HepG2 (cell line): ENCODE measurements around the gene RBM12. TPM values are rescaled to one million over a fixed set of nuclear protein-coding genes. Genes with fewer than 3 reads are reported as not detected.
A peak's percentile ranks its signal among the peaks of the same experiment; 100 is the strongest.

Source experiments
- CREB1 ChIP-seq, 2 experiments: fragments of 450-650 bp in 1 of 2; IDR thresholded peaks; 2 replicates each; pipeline ENCODE4 v1.6.1; 2016 to 2017; ENCODE audit warnings: control low read depth in 1 of 2, mild to moderate bottlenecking in 1 of 2, missing compliant biosample characterization in 1 of 2, missing genetic modification characterization in 1 of 2
- EZH2 ChIP-seq: conservative IDR thresholded peaks from 2 replicates; pipeline ENCODE4 v1.6.1; 2012; ENCODE audit warnings: mild to moderate bottlenecking, low read depth, low read length, moderate library complexity
- GABPA ChIP-seq, 2 experiments: IDR thresholded peaks; 2 replicates each; pipeline ENCODE4 v1.6.1; 2011 to 2016; ENCODE audit warnings: low read depth in 2 of 2, low read length in 1 of 2, missing biosample characterization in 1 of 2, missing genetic modification characterization in 1 of 2
- GLI4 ChIP-seq: sonication (generic); formaldehyde crosslinking; IDR thresholded peaks from 2 replicates; pipeline ENCODE4 v1.5.1; 2020; ENCODE audit warnings: missing genetic modification reagents, mild to moderate bottlenecking, moderate library complexity, borderline replicate concordance
- JARID2 ChIP-seq: sonication (generic); formaldehyde crosslinking; IDR thresholded peaks from 2 replicates; pipeline ENCODE4 v1.8.1; 2023; ENCODE audit warnings: missing genetic modification reagents, inconsistent platforms; ENCODE audit not compliant: insufficient replicate concordance
- PCBP2 ChIP-seq: fragments of 200-400 bp; formaldehyde crosslinking; optimal IDR thresholded peaks from 2 replicates; pipeline ENCODE3; 2018; ENCODE audit warnings: low read length, low read depth; ENCODE audit not compliant: poor library complexity, severe bottlenecking
- RNF2 ChIP-seq: fragments of 450-650 bp; conservative IDR thresholded peaks from 2 replicates; pipeline ENCODE4 v1.6.1; 2016; ENCODE audit warnings: low read depth
- ZKSCAN8 ChIP-seq: IDR thresholded peaks from 2 replicates; pipeline ENCODE4 v1.6.1; 2016; ENCODE audit warnings: borderline replicate concordance, missing genetic modification reagents, missing compliant biosample characterization
- ZNF264 ChIP-seq: sonication (generic); formaldehyde crosslinking; IDR thresholded peaks from 2 replicates; pipeline ENCODE4 v1.4.0; 2020; ENCODE audit warnings: missing genetic modification reagents
- ZNF713 ChIP-seq: sonication (generic); formaldehyde crosslinking; IDR thresholded peaks from 2 replicates; pipeline ENCODE4 v1.4.0; 2020; ENCODE audit warnings: mild to moderate bottlenecking, missing genetic modification reagents
- polyA plus RNA-seq, 8 experiments: library from polyadenylated mRNA; depleted of rRNA in 3 of 8; stranded (reverse) in 7 of 8; unstranded in 1 of 8; fragments of >200 nt; fragmentation: Illumina TruSeq in 4 of 8; extraction: Trizol in 4 of 8; gene quantifications; 2 replicates each; pipeline versions ENCODE4 v1.2.1 to v1.2.3, GENCODE V29; 2011 to 2016; ENCODE audit warnings: low read depth in 4 of 8, missing spikeins in 1 of 8, mixed read lengths in 1 of 8; ENCODE audit not compliant: insufficient read depth in 1 of 8
- total RNA-seq, 5 experiments: library from RNA; depleted of rRNA; stranded (reverse); fragments of >200 nt; fragmentation: Illumina TruSeq; extraction: Trizol; gene quantifications; 2 replicates each; pipeline ENCODE4 v1.2.3, GENCODE V29; 2016; ENCODE audit warnings: low read depth in 1 of 5
- TF ChIP-seq, protein P1 (sequence below): sonication (generic); formaldehyde crosslinking; IDR thresholded peaks from 2 replicates; pipeline ENCODE4 v1.4.0; 2020; ENCODE audit warnings: missing genetic modification reagents, borderline replicate concordance
- TF ChIP-seq, protein P2 (sequence below): IDR thresholded peaks from 2 replicates; pipeline ENCODE4 v1.6.1; 2012; ENCODE audit warnings: low read depth, low read length, improper control_type of control experiment
- TF ChIP-seq, protein P3 (sequence below): sonication (generic); formaldehyde crosslinking; IDR thresholded peaks from 2 replicates; pipeline ENCODE4 v1.9.0; 2021; ENCODE audit warnings: missing genetic modification reagents, borderline replicate concordance
- TF ChIP-seq, protein P4 (sequence below): sonication (generic); formaldehyde crosslinking; IDR thresholded peaks from 2 replicates; pipeline ENCODE4 v1.4.0; 2020; ENCODE audit warnings: missing genetic modification reagents, mild to moderate bottlenecking, borderline replicate concordance

RBM12 gene
- total and polyA plus RNA-seq, 2 of the 13 experiments (the other 11 are each of a cell fraction or from before 2014, with no cell fraction given), result 97.9 to 104 TPM

DNA sequence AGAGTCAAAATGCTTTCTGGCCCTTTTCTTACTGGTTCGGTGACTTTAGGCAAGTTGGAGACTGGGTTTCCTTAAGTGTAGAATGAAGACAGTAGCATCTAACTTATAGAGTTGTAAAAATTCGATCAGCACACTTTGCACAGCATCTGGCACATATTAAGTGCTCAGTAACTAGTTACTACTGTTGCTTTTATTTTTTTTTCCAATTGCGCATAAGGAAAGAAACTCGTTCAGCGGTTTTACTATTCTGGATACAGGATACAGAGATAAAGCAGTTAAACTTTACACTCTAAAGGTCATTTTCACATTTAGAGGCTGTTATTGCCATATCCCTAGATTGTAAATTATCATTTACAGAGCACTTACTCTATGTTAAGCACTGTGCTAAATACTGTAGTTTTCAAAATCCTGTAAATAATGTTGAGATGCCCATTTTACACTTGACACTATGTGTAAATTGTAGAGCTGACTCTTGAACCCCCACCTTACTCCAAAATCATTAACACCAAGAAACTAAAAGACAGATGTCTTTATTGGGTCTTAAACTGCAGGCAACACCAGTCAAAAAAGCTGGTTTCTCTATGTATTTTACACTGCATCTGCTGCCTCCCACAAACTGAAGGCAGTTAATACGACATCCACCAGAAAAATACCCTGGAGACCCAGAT, 35.4 kb upstream of the RBM12 start (continued):
- no peak for TF ChIP-seq GABPA (IDR thresholded peaks at IDR 0.05; ENCODE audit: low read depth, low read length)
- no peak for TF ChIP-seq GABPA (CRISPR knock-in tag; IDR thresholded peaks at IDR 0.05; ENCODE audit: low read depth)
- TF ChIP-seq, protein P1, sequence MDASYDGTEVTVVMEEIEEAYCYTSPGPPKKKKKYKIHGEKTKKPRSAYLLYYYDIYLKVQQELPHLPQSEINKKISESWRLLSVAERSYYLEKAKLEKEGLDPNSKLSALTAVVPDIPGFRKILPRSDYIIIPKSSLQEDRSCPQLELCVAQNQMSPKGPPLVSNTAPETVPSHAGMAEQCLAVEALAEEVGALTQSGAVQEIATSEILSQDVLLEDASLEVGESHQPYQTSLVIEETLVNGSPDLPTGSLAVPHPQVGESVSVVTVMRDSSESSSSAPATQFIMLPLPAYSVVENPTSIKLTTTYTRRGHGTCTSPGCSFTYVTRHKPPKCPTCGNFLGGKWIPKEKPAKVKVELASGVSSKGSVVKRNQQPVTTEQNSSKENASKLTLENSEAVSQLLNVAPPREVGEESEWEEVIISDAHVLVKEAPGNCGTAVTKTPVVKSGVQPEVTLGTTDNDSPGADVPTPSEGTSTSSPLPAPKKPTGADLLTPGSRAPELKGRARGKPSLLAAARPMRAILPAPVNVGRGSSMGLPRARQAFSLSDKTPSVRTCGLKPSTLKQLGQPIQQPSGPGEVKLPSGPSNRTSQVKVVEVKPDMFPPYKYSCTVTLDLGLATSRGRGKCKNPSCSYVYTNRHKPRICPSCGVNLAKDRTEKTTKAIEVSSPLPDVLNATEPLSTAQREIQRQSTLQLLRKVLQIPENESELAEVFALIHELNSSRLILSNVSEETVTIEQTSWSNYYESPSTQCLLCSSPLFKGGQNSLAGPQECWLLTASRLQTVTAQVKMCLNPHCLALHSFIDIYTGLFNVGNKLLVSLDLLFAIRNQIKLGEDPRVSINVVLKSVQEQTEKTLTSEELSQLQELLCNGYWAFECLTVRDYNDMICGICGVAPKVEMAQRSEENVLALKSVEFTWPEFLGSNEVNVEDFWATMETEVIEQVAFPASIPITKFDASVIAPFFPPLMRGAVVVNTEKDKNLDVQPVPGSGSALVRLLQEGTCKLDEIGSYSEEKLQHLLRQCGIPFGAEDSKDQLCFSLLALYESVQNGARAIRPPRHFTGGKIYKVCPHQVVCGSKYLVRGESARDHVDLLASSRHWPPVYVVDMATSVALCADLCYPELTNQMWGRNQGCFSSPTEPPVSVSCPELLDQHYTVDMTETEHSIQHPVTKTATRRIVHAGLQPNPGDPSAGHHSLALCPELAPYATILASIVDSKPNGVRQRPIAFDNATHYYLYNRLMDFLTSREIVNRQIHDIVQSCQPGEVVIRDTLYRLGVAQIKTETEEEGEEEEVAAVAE, result no peak
- TF ChIP-seq, protein P2, sequence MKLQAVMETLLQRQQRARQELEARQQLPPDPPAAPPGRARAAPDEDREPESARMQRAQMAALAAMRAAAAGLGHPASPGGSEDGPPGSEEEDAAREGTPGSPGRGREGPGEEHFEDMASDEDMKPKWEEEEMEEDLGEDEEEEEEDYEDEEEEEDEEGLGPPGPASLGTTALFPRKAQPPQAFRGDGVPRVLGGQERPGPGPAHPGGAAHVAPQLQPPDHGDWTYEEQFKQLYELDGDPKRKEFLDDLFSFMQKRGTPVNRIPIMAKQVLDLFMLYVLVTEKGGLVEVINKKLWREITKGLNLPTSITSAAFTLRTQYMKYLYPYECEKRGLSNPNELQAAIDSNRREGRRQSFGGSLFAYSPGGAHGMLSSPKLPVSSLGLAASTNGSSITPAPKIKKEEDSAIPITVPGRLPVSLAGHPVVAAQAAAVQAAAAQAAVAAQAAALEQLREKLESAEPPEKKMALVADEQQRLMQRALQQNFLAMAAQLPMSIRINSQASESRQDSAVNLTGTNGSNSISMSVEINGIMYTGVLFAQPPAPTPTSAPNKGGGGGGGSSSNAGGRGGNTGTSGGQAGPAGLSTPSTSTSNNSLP, result no peak
- TF ChIP-seq ZNF713, result no peak
- TF ChIP-seq EZH2, result no peak
- no peak for TF ChIP-seq ZNF264 (CRISPR knock-in tag)
- TF ChIP-seq, protein P3, sequence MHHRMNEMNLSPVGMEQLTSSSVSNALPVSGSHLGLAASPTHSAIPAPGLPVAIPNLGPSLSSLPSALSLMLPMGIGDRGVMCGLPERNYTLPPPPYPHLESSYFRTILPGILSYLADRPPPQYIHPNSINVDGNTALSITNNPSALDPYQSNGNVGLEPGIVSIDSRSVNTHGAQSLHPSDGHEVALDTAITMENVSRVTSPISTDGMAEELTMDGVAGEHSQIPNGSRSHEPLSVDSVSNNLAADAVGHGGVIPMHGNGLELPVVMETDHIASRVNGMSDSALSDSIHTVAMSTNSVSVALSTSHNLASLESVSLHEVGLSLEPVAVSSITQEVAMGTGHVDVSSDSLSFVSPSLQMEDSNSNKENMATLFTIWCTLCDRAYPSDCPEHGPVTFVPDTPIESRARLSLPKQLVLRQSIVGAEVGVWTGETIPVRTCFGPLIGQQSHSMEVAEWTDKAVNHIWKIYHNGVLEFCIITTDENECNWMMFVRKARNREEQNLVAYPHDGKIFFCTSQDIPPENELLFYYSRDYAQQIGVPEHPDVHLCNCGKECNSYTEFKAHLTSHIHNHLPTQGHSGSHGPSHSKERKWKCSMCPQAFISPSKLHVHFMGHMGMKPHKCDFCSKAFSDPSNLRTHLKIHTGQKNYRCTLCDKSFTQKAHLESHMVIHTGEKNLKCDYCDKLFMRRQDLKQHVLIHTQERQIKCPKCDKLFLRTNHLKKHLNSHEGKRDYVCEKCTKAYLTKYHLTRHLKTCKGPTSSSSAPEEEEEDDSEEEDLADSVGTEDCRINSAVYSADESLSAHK (CRISPR knock-in tag), result no peak
- TF ChIP-seq PCBP2, result no peak
- no peak for TF ChIP-seq CREB1 (IDR thresholded peaks at IDR 0.05)
- 0 out of 2 replicates have a peak, but pooled peaks have one; percentile 13 for TF ChIP-seq CREB1 (CRISPR knock-in tag; IDR thresholded peaks at IDR 0.05)
- TF ChIP-seq RNF2, result no peak
- TF ChIP-seq JARID2 (CRISPR knock-in tag), result no peak
- TF ChIP-seq GLI4 (CRISPR knock-in tag), result no peak
- TF ChIP-seq, protein P4, sequence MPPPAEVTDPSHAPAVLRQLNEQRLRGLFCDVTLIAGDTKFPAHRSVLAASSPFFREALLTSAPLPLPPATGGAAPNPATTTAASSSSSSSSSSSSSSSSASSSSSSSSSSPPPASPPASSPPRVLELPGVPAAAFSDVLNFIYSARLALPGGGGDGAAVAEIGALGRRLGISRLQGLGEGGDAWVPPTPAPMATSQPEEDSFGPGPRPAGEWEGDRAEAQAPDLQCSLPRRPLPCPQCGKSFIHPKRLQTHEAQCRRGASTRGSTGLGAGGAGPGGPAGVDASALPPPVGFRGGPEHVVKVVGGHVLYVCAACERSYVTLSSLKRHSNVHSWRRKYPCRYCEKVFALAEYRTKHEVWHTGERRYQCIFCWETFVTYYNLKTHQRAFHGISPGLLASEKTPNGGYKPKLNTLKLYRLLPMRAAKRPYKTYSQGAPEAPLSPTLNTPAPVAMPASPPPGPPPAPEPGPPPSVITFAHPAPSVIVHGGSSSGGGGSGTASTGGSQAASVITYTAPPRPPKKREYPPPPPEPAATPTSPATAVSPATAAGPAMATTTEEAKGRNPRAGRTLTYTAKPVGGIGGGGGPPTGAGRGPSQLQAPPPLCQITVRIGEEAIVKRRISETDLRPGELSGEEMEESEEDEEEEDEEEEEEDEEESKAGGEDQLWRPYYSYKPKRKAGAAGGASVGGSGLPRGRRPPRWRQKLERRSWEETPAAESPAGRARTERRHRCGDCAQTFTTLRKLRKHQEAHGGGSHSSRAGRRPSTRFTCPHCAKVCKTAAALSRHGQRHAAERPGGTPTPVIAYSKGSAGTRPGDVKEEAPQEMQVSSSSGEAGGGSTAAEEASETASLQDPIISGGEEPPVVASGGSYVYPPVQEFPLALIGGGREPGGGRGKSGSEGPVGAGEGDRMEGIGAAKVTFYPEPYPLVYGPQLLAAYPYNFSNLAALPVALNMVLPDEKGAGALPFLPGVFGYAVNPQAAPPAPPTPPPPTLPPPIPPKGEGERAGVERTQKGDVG, result no peak
- no peak for TF ChIP-seq ZKSCAN8 (CRISPR knock-in tag)
